Measurements from ENCODE around the gene MED16. TPM values are rescaled to one million over a fixed set of nuclear protein-coding genes. Genes with fewer than 3 reads are reported as not detected.

MED16 gene, protein sequence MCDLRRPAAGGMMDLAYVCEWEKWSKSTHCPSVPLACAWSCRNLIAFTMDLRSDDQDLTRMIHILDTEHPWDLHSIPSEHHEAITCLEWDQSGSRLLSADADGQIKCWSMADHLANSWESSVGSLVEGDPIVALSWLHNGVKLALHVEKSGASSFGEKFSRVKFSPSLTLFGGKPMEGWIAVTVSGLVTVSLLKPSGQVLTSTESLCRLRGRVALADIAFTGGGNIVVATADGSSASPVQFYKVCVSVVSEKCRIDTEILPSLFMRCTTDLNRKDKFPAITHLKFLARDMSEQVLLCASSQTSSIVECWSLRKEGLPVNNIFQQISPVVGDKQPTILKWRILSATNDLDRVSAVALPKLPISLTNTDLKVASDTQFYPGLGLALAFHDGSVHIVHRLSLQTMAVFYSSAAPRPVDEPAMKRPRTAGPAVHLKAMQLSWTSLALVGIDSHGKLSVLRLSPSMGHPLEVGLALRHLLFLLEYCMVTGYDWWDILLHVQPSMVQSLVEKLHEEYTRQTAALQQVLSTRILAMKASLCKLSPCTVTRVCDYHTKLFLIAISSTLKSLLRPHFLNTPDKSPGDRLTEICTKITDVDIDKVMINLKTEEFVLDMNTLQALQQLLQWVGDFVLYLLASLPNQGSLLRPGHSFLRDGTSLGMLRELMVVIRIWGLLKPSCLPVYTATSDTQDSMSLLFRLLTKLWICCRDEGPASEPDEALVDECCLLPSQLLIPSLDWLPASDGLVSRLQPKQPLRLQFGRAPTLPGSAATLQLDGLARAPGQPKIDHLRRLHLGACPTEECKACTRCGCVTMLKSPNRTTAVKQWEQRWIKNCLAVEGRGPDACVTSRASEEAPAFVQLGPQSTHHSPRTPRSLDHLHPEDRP
- total RNA-seq = 10 to 100 TPM; 37.0 to 60.7 (median 52.7) TPM
- polyA plus RNA-seq = 10 to 100 TPM; 43.2 to 82.1 (median 77.6) TPM
- long read RNA-seq, donor 1, transcript MED16-204 (15 exons, 3,420 nt) = major isoform, 9 of 18 reads
- long read RNA-seq, donor 1, partial matches to known transcripts = 8 of 18 reads
- long read RNA-seq, donor 1, other reads (novel, unspliced or antisense) = 0 of 18 reads
- long read RNA-seq, donor 2, transcript MED16-204 (15 exons, 3,420 nt) = major isoform, 7 of 8 reads
- long read RNA-seq, donor 2, partial matches to known transcripts = 0 of 8 reads
- long read RNA-seq, donor 2, other reads (novel, unspliced or antisense) = 0 of 8 reads

DNA sequence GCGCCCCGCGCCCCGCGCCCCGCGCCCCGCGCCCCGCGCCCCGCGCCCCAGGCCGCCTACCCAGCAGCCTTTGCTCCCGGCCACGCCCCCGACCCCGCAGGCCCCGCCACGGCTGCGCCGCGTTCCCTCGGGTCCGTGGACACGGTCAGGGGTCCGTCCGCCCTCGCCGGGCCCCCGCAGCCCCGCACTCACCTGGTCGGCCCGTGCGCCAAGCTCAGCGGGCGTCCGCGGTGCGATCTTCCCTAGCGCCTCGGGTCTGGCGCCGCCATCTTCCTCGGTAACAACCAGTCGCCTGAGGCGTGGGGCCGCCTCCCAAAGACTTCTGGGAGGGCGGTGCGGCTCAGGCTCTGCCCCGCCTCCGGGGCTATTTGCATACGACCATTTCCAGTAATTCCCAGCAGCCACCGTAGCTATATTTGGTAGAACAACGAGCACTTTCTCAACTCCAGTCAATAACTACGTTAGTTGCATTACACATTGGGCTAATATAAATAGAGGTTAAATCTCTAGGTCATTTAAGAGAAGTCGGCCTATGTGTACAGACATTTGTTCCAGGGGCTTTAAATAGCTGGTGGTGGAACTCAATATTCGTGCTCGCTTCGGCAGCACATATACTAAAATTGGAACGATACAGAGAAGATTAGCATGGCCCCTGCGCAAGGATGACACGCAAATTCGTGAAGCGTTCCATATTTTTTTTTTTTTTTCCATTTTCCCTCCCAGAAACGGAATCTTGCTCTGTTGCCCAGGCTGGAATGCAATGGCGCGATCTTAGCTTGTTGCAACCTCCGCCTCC lies at the start of gene MED16, which contains the start of gene RNU6-9:
TSS of gene MED16 (minus strand) at position 294 of the 796 bp plus-strand sequence. CDS start 2,056 bp downstream, outside the sequence.
TSS of gene RNU6-9 (plus strand) at position 591 of the 796 bp plus-strand sequence.
- H3K4me1 ChIP-seq = peaks cover 3 to 37% (median 20%) of the 10 kb centered on the region in 6 donors
- H3K27me3 ChIP-seq (replicated peaks in 1 of 7) = no peaks in the 10 kb centered on the region
- H3K4me3 ChIP-seq = peak within 1 kb of the TSS; percentile 77 to 93 (median 86)
- 1% methylated on average over 27 to 69 of the region's 69 CpGs for WGBS, 5 donors
- peak; percentile 88 to 91 (median 89) for TF ChIP-seq POLR2AphosphoS5 (IDR thresholded peaks at IDR 0.05)
- peak in 2 of 3 donors; percentile 16 to 19 for TF ChIP-seq POLR2A (IDR thresholded peaks at IDR 0.05)
- TF ChIP-seq, protein P1, sequence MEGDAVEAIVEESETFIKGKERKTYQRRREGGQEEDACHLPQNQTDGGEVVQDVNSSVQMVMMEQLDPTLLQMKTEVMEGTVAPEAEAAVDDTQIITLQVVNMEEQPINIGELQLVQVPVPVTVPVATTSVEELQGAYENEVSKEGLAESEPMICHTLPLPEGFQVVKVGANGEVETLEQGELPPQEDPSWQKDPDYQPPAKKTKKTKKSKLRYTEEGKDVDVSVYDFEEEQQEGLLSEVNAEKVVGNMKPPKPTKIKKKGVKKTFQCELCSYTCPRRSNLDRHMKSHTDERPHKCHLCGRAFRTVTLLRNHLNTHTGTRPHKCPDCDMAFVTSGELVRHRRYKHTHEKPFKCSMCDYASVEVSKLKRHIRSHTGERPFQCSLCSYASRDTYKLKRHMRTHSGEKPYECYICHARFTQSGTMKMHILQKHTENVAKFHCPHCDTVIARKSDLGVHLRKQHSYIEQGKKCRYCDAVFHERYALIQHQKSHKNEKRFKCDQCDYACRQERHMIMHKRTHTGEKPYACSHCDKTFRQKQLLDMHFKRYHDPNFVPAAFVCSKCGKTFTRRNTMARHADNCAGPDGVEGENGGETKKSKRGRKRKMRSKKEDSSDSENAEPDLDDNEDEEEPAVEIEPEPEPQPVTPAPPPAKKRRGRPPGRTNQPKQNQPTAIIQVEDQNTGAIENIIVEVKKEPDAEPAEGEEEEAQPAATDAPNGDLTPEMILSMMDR (IDR thresholded peaks at IDR 0.05 in 8 of 11, conservative IDR thresholded peaks at IDR 0.05 in 3 of 11) = peak in 3 of 11 experiments; percentile 7 to 25 (median 22)
- H3K27ac ChIP-seq = peak within 1 kb of the TSS; percentile 88 to 98 (median 95)
- H3K36me3 ChIP-seq = peaks cover 0 to 53% (median 32%) of the 10 kb centered on the region in 6 donors
- no peaks in the 10 kb centered on the region for H3K9me3 ChIP-seq
- intact Hi-C loops (cut with DNase I; ENCODE audit: low total_unique reads) = no loop called here
- peak; percentile 98 for DNase-seq

DNA sequence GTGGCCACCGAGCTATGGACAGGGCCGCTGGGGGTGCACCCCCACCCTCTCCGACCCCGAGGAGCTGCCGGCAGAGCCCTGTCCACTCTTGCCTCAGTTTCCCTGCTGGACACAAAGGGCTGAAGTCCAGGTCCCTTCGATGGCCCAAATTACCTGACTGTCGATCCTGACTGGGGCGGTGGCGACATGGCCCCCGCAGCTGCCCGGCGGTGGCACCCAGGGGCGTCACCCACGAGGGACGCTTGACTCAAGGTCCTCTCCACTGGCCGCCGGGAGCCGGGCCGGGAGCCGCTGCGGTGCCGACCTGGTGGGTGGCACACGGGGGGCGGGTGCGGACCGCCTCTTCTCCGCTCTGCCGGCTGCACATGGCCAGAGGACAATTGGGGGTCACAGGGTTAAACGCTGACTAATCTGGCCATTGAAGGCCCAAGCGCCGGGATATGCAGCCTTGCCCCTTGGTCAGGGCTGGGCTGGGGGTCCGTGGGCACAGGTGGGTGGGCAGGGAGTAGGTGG lies 49.2 kb upstream of the MED16 start:
- 69 to 91% (median 90%) methylated on average over 8 to 32 of the region's 32 CpGs for WGBS, 5 donors
- H3K4me3 ChIP-seq = no peak overlapping the region
- H3K4me1 ChIP-seq = peaks cover 11 to 85% (median 44%) of the 10 kb centered on the region in 6 donors
- no peak for DNase-seq
- TF ChIP-seq POLR2AphosphoS5 (IDR thresholded peaks at IDR 0.05) (no peak), POLR2A (IDR thresholded peaks at IDR 0.05) (no peak)
- TF ChIP-seq, protein P1 (IDR thresholded peaks at IDR 0.05 in 8 of 11, conservative IDR thresholded peaks at IDR 0.05 in 3 of 11) = no peak
- no peak overlapping the region for H3K27ac ChIP-seq
- H3K36me3 ChIP-seq = peaks cover 0 to 54% (median 0%) of the 10 kb centered on the region in 6 donors
- peaks cover 0 to 5% (median 0%) of the 10 kb centered on the region in 8 donors for H3K9me3 ChIP-seq
- no peaks in the 10 kb centered on the region for H3K27me3 ChIP-seq (replicated peaks in 1 of 7)
- intact Hi-C loops (cut with DNase I; ENCODE audit: low total_unique reads) = no loop called here

DNA sequence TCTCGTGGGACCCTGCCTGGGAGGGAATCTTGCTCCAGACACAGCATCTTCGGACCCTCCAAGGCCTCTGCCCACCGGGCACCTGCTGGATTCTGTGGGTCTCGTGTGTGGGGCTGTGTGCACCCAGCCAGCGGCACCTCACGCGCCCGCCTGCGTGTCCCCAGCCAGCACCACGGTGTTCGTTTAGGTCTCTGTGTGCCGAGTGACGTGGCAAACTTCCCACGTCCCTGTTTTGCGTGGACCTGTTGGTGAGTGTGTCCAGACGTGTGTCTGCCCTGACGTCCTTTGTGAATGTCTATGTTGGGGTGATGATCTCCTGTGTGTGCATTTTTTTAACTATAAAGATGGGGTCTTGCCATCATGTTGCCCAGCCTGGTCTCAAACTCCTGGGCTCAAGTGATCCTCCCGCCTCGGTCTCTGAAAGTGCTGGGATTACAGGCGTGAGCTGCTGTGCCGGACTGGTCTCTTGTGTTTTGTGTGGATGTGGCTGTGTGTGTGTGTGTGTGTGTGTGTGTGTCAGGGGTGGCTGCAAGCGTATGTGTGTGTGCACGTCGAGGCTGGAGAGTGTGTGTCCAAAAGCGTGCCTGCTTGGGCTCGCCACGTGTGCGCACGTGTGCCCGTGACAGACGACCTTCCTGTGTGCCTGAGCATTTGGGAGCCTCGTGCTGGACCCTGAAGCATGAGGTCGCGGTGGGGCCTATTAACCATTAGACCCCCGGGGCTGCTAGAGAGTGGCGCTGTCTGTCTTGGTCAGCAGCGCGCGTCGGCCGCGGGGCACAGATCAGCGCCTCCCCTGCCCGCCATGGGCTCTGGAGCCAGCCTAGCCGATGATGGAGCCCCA lies 48.5 kb upstream of the MED16 start:
- 68 to 83% (median 74%) methylated on average over 16 to 45 of the region's 45 CpGs for WGBS, 5 donors
- H3K27me3 ChIP-seq (replicated peaks in 1 of 7) = no peaks in the 10 kb centered on the region
- peaks cover 11 to 85% (median 41%) of the 10 kb centered on the region in 6 donors for H3K4me1 ChIP-seq
- no peak for DNase-seq
- peak overlapping the region; percentile 22 to 71 (median 38) for H3K4me3 ChIP-seq
- peak overlapping the region in 7 of 8 donors; percentile 16 to 86 (median 78) for H3K27ac ChIP-seq
- intact Hi-C loops (cut with DNase I; ENCODE audit: low total_unique reads) = no loop called here
- peaks cover 0 to 59% (median 0%) of the 10 kb centered on the region in 6 donors for H3K36me3 ChIP-seq
- peaks cover 0 to 5% (median 0%) of the 10 kb centered on the region in 8 donors for H3K9me3 ChIP-seq
- TF ChIP-seq, protein P1 (IDR thresholded peaks at IDR 0.05 in 8 of 11, conservative IDR thresholded peaks at IDR 0.05 in 3 of 11) = no peak
- TF ChIP-seq POLR2AphosphoS5 (IDR thresholded peaks at IDR 0.05) = no peak
- TF ChIP-seq POLR2A (IDR thresholded peaks at IDR 0.05) = no peak
